GM12873 (cell line): ENCODE data around the gene GRM4.

ENCODE experiments used
- TF ChIP-seq, protein P1 (sequence below): IDR thresholded peaks from 2 replicates; pipeline ENCODE4 v1.5.1; 2012; ENCODE audit warnings: low read depth, mild to moderate bottlenecking, moderate library complexity, low read length, control low read depth; ENCODE audit not compliant: insufficient read depth; ENCODE audit errors: missing control alignments

The GRM4 gene

DNA sequence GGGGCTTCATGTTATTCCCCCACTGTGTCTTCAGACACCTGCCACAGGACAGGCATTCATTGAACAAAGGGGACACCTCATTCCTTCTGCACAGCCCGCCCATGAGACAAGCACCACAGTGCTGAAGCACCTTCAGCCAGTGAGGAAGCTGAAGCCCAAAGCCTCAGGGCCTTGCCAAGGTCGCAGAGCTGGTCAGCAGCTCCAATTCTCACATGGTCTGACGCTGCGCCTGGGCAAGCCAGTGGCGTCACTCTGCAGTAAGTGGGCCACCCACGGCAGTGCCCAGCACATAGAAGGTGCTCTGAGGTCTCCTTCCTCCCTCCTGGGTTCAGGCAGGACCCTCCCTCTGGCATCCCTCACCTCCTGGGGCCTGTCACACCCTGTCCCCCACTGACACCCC, 43.2 kb downstream of the GRM4 start:
- TF ChIP-seq, protein P1, sequence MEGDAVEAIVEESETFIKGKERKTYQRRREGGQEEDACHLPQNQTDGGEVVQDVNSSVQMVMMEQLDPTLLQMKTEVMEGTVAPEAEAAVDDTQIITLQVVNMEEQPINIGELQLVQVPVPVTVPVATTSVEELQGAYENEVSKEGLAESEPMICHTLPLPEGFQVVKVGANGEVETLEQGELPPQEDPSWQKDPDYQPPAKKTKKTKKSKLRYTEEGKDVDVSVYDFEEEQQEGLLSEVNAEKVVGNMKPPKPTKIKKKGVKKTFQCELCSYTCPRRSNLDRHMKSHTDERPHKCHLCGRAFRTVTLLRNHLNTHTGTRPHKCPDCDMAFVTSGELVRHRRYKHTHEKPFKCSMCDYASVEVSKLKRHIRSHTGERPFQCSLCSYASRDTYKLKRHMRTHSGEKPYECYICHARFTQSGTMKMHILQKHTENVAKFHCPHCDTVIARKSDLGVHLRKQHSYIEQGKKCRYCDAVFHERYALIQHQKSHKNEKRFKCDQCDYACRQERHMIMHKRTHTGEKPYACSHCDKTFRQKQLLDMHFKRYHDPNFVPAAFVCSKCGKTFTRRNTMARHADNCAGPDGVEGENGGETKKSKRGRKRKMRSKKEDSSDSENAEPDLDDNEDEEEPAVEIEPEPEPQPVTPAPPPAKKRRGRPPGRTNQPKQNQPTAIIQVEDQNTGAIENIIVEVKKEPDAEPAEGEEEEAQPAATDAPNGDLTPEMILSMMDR = no peak

DNA sequence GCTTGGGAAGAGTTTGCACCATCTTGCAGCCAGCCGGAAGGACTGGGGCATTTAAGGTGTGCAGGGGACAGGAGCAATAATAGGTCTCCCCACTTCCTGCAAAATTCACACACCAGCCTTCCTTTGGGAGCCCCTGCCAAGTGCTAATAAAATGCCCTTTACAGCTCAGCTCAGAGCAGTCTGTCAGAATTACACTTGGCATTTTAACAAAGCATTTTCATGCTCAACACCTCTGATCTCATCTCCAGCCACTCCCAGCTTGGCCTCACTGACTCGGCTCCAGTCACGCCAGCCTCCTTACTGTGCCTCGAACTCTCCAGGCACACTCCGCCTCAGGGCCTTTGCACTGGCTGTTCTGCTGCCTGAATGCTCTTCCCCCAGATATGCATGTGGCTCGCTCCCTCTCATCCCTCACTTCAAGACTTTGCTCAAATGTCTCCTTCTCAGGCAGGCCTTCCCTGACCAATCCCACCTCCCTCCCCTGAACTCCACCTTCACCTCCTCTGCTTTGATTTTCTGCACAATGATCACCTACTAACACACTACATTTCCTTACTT, 43.7 kb downstream of the GRM4 start:
- TF ChIP-seq, protein P1 = no peak

DNA sequence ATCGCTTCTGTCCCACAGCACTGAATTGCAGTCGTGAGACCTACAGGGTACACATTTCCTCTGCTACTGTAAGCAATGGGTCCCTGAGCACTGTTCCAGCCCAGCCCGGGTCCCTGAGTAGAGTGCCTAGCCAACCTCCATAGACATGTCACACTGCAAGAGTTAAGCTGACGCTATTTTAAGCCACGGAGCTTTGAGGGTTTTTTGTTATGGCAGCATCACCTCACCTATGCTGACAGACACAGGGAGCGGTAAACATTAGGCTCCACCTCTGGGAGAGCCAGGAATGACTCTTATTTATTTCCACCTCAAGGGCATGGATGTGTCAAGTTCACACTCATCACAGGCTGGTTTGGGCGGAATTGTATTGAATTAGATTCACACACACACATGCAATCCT, 45.1 kb downstream of the GRM4 start:
- TF ChIP-seq, protein P1 = no peak

DNA sequence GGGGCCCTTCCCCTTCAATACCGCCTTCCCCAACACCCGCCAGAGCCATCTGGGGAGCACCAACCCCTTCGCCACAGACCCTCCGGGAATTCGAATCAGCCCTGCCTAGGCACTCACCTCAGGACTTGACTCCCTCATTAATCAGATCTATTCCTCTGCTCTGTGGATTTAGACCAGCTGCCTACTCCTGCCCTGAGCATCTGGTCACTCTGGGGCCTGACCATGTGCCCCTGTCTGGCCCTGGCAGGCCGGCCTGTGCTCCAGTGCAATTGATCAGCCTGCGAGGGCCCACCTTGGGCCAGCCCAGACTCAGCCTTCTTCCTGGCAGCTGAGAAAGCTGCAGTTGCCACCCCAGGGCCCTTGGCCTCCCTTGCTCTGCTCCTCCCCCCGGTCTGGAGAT, 46.0 kb downstream of the GRM4 start:
- TF ChIP-seq, protein P1 = no peak

DNA sequence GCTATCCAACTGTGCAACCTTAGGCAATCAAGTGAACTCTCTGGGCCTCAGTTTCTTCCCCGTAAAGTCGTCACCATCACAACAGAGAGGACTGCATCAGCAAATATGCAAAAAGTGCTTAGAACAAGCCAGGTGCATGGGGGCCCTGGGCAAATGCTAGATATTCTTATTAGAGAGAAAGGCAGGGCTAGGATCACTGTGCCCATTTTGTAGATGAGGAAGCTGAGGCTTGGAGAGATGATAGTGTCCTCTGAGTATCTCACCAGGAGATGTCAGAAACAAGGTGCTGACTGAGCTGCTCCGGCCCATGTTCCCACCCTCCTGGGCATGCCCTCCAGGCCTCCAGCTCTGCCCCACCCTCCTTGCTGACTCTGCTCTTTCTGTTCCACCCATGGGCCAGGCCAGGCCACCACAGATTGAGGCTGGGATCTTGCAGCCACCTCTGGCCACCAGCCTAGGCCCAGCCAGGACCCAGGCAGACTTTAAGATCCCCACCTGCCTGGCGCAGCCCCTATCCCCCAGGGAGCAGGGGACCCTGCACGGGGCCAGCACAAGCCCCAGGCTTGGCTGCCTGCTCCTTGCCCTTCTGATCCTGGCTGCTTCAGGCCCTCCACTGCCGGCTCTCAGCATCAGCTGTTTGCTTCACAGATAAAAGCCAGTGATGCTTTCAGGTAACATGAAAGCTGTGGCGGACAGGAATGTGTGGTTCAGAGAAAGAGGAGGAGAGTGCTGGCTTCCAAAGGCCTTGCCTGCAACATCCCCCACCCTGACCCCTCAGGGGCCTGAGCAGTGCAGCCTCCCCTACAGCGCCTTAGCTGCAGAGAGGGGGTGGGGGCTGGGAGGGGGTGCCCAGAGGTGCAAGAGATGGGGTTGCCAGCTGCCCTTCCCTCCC, 47.6 kb downstream of the GRM4 start:
- TF ChIP-seq, protein P1 = no peak

DNA sequence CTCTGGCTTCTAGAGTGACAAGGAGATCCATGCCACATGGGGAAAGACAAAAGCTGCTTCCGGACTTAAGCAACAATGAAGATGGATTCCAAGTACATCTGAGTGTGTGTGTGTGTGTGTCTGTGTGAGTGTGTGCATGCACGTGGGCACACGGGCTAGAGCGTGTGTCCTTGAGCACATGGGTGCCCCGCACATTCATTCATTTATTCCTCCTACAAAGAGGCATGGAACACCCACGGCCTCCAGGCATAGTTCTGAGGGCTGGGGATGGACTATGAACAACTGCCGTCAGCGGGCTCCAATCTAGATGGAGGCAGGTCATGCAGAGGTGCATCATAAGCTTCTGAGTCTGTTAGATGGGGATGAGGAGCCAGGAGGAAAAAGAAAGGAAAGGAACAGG, 49.1 kb downstream of the GRM4 start:
- TF ChIP-seq, protein P1 = no peak

DNA sequence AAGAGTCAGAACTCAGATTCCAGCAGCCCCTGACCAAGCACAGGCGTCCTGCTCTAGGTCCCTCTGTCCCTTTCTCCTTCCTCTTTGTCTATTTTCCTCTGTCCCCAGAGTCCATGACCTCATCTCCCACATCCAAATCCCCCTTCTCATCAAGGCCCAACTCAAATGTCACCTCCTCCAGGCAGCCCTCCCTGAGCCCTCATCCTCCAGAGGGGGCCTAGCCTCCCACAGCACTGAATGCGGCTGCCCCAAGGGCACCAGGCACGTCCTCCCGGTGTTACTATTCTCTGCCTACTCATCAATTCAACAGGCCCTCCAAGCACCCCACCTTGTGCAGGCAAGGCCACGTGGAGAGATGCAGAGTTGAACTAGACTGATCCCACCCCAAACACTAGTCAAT, 49.7 kb downstream of the GRM4 start:
- TF ChIP-seq, protein P1 = no peak
